PC-9 (cell line): ENCODE results near the gene CPVL.

Experiments
- EZH2 ChIP-seq: fragments of 200-600 bp; sonication (generic); IDR thresholded peaks from 2 replicates; pipeline ENCODE4 v1.8.0; 2017; ENCODE audit warnings: antibody characterized with exemption, low read depth
- TF ChIP-seq, protein P1 (sequence below): fragments of 200-600 bp; sonication (generic); conservative IDR thresholded peaks from 2 replicates; pipeline ENCODE4 v1.6.1; 2017; ENCODE audit warnings: mixed run types, antibody characterized with exemption, mild to moderate bottlenecking, moderate library complexity

DNA sequence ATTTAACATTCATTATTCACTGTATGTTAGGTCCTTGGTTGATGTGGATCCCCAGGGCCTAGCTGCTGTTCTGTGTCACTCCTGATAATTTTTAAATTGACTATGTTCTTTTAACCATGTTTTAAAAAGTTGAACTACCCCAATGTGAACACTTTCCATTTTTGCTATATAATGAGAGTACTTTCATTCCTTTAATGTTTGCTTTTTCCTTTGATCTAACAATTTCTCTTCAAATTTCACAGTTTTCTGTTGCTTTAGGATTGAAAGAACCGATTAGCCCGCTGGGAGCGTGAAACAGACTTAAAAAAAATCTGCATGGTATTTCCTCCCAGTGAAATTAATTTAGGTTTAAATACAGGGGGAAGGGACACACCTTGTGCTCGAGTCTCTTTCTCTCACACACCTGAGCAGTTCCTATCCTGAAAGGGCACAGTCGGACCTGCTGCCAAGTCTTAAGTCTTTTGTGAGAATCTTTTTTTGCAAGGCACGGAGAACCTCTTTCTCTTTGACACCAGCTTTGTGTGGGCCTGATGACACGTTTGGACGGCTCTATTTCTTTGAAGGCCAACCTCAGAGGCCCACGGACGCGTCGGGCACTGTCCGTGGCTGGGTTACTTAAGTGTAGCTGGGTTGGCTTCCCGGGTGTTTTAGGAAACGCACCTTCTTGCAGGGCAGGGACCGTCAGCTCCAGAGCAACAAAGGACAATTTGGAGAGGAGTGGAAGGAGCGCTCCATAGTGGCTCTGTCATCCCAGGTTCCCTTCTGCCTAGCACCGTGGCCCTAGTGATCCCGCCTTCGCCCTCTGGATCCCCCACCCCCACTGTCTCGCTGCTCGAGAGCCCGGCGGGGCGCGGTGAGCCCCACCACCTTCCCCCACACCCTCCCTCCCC is 47.2 kb upstream of the CPVL start:
- TF ChIP-seq EZH2 = no peak
- TF ChIP-seq, protein P1, sequence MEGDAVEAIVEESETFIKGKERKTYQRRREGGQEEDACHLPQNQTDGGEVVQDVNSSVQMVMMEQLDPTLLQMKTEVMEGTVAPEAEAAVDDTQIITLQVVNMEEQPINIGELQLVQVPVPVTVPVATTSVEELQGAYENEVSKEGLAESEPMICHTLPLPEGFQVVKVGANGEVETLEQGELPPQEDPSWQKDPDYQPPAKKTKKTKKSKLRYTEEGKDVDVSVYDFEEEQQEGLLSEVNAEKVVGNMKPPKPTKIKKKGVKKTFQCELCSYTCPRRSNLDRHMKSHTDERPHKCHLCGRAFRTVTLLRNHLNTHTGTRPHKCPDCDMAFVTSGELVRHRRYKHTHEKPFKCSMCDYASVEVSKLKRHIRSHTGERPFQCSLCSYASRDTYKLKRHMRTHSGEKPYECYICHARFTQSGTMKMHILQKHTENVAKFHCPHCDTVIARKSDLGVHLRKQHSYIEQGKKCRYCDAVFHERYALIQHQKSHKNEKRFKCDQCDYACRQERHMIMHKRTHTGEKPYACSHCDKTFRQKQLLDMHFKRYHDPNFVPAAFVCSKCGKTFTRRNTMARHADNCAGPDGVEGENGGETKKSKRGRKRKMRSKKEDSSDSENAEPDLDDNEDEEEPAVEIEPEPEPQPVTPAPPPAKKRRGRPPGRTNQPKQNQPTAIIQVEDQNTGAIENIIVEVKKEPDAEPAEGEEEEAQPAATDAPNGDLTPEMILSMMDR = no peak
